NCI-H748 (cell line): ENCODE results near the gene SYDE1.

Source experiments
- DNase-seq: peaks from one replicate; lab custom pipeline; 2025; ENCODE audit not compliant: unreplicated experiment; lab: John Stamatoyannopoulos, UW

The SYDE1 gene

GRCh38 chr19:15125232-15126067 is 18.2 kb downstream of the SYDE1 start:
- peak; percentile 97 for DNase-seq

GRCh38 chr19:15126131-15126910 is 19.1 kb downstream of the SYDE1 start:
- DNase-seq = no peak

- no peak for DNase-seq
Observed at GRCh38 chr19:15128162-15128770, 21.1 kb downstream of the SYDE1 start.

- peak; percentile 3 for DNase-seq
Observed at GRCh38 chr19:15129856-15130585, 22.8 kb downstream of the SYDE1 start.

GRCh38 chr19:15136234-15136954 is 29.2 kb downstream of the SYDE1 start:
- DNase-seq = no peak

DNA sequence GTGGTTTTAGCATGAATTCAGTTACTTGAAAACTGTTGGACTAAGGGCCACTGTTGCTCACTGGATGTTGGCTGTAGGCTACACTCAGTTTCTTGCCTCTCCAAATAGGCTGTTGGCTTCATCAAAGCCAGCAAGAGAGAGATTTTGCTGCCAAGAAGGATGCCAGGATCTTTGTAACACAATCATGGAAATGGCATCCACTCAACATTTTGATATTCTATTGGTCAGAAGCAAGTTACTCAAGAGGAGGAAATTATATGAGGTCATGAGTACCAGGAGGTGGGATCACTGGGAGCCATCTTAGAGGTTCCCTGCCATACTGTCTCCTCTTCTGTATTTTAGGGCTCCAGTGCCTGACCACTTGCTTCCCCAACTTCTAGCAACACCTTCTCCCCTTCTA is 30.6 kb downstream of the SYDE1 start:
- DNase-seq = no peak

- DNase-seq = no peak
Observed at GRCh38 chr19:15138427-15138826, 31.2 kb downstream of the SYDE1 start.

DNA sequence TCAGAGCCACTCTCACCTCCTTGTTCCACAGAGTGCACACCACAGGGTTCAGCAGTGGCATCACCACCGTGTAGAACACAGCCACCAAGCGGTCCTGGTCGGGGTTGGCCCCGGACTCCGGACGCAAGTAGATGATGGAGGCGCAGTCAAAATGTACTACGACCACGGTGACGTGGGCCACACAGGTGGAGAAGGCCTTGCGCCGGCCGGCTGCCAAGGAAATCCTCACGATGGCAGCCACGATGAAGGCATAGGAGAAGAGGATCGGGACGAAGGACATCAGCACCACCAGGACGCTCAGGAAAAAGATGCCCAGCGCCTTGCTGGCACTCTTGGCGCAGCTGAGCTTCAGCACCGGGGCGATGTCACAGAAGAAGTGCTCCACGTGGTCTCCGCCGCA is 33.9 kb downstream of the SYDE1 start:
- DNase-seq = no peak

DNA sequence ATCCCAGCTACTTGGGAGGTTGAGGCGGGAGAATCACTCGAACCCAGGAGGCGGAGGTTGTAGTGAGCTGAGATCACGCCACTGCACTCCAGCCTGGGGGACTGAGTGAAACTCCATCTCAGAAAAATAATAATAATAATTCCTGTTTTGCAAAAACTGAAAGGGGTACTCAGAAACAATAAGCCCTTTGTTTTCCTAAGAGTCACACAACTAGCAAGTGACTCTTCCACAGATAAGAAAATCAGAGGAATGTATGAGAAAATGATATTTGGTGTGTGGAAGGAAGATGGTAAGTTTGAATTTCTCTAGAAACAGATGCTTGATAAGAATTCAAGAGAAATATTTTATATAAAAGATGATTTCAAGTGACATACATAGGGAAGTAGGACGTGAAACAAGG is 35.1 kb downstream of the SYDE1 start:
- DNase-seq = no peak

- DNase-seq = no peak
Observed at GRCh38 chr19:15144046-15144646, 36.9 kb downstream of the SYDE1 start.

GRCh38 chr19:15147090-15147489 is 39.9 kb downstream of the SYDE1 start:
- no peak for DNase-seq

DNA sequence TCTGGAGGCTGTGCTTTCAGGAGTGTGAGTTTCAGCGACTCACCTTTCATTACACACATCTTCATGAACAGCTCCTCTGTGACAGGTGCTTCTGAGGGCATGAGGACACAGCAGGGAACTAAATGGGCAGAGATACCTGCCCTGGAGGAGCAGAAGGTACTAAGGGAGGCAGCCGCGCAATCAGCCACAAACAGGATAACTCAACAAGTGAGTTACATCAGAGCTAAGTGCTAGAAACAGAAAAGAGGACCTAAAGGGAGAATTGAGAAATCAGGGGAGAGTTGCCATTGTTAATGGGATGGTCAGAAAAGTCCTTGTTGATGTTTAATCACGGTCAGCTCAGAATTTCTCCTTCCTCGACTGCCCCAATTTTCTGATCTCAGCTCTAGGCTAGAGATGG is 42.5 kb downstream of the SYDE1 start:
- DNase-seq = no peak

GRCh38 chr19:15154002-15154612 is 46.9 kb downstream of the SYDE1 start:
- peak; percentile 23 for DNase-seq

GRCh38 chr19:15155296-15155695 is 48.1 kb downstream of the SYDE1 start:
- no peak for DNase-seq

- DNase-seq = no peak
Observed at GRCh38 chr19:15156391-15156790, 49.2 kb downstream of the SYDE1 start.

GRCh38 chr19:15159251-15159650 is 52.0 kb downstream of the SYDE1 start:
- no peak for DNase-seq

GRCh38 chr19:15161028-15161984 is 54.1 kb downstream of the SYDE1 start:
- peak; percentile 44 for DNase-seq
